HG02938 (cell line): ENCODE measurements around the gene AGO3.

Source experiments
- ATAC-seq: cut with Tn5 transposase; IDR thresholded peaks from one replicate; pipeline ENCODE4 v1.9.1; 2021; ENCODE audit warnings: mild to moderate bottlenecking, moderate library complexity; ENCODE audit not compliant: unreplicated experiment

Gene AGO3

DNA sequence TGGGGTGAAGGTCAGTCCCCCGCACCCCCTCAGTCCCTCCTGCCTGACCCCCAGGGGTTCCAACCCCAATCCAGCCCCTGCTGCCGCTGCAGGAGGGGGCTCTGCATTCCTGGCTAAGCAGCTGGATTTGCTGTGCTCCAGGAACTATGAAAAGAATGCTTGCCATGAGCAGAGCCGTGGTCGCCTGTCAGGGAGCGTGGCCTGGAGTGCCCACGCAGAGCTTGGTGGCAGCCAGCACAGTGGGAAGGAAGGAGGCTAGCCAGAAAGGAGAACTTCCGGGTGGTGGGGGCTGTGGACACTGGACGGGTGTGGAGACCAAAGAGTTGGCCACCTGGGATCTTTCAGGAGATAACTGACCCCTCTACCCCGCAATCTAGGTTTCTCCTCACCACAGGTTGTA, 188.6 kb downstream of the AGO3 start:
- ATAC-seq = no peak
